BLaER1 treated with 17β-estradiol and CSF1 and Interleukin-3, amounts not matched to agents 10 nM and 100 nM (cell line): ENCODE data around the gene EFHD2.

ENCODE experiments used
- H3K27ac ChIP-seq, 11 experiments: shearing (Covaris generic); formaldehyde crosslinking; 2 replicates each; pipeline ENCODE4 v1.8.1; 2022
- H3K27me3 ChIP-seq, 11 experiments: shearing (Covaris generic); formaldehyde crosslinking; 2 replicates each; pipeline ENCODE4 v1.8.1; 2022
- H3K36me3 ChIP-seq, 11 experiments: shearing (Covaris generic); formaldehyde crosslinking; 2 replicates each; pipeline ENCODE4 v1.8.1; 2022
- H3K4me1 ChIP-seq, 10 experiments: shearing (Covaris generic); formaldehyde crosslinking; 2 replicates each; pipeline ENCODE4 v1.8.1; 2022
- H3K4me2 ChIP-seq, 11 experiments: shearing (Covaris generic); formaldehyde crosslinking; 2 replicates each; pipeline ENCODE4 v1.8.1; 2022
- H3K4me3 ChIP-seq, 10 experiments: shearing (Covaris generic); formaldehyde crosslinking; 2 replicates each; pipeline ENCODE4 v1.8.1; 2022
- H3K9ac ChIP-seq, 11 experiments: shearing (Covaris generic); formaldehyde crosslinking; 2 replicates each; pipeline ENCODE4 v1.8.1; 2022
- H3K9me3 ChIP-seq, 11 experiments: shearing (Covaris generic); formaldehyde crosslinking; replicated peaks in 1 of 11; 2 replicates each; pipeline ENCODE4 v1.8.1; 2022
- H4K20me1 ChIP-seq, 11 experiments: shearing (Covaris generic); formaldehyde crosslinking; 2 replicates each; pipeline ENCODE4 v1.8.1; 2022
- Cebpa-rat ChIP-seq, 11 experiments: shearing (Covaris generic); IDR thresholded peaks; 2 replicates each; pipeline ENCODE4 v1.8.1; 2022

EFHD2 gene

GRCh38 chr1:15394258-15394690 is 15.4 kb upstream of the EFHD2 start:
- H3K4me3 ChIP-seq, result no peak overlapping the region
- TF ChIP-seq Cebpa-rat (IDR thresholded peaks at IDR 0.05), result no peak
- H3K27me3 ChIP-seq, result no peaks in the 10 kb centered on the region
- H4K20me1 ChIP-seq, result no peaks in the 10 kb centered on the region
- no peak overlapping the region for H3K27ac ChIP-seq
- 0 out of 20 replicates have a peak, but pooled peaks cover 0 to 4% (median 0%) of the 10 kb centered on the region in 10 experiments for H3K4me1 ChIP-seq
- H3K9me3 ChIP-seq, result peaks cover 3 to 11% (median 5%) of the 10 kb centered on the region in 11 experiments; a peak in 21 of 22 replicates
- H3K4me2 ChIP-seq, result no peak overlapping the region
- no peaks in the 10 kb centered on the region for H3K36me3 ChIP-seq
- H3K9ac ChIP-seq, result no peak overlapping the region

DNA sequence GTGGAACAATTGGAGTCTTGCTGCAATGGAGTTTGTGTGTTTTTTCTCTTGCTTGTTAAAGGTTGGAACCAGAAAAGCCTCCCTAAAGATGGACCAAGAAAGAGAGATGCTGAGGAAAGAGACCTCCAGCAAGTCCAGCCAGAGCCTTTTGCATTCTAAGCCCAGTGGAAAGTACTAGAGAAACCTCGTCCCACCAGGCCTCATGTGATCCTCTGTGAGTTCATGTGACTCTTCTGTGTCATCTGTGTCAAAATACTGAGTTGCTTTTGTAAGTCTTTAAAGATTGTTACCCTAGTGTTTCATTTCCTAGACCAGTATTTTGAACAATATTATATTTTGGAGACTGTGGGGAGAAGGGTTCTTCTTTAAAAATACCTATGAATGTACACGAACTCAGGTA is 12.5 kb upstream of the EFHD2 start:
- peaks cover 0 to 13% (median 6%) of the 10 kb centered on the region in 10 experiments; a peak in 5 of 20 replicates for H3K4me1 ChIP-seq

GRCh38 chr1:15399710-15400109 is 10.0 kb upstream of the EFHD2 start:
- no peaks in the 10 kb centered on the region for H3K36me3 ChIP-seq
- TF ChIP-seq Cebpa-rat (IDR thresholded peaks at IDR 0.05), result no peak
- H3K4me1 ChIP-seq, result peaks cover 0 to 13% (median 6%) of the 10 kb centered on the region in 10 experiments; a peak in 5 of 20 replicates
- no peak overlapping the region for H3K4me2 ChIP-seq
- no peaks in the 10 kb centered on the region for H4K20me1 ChIP-seq
- H3K9me3 ChIP-seq, result peaks cover 12 to 22% (median 16%) of the 10 kb centered on the region in 11 experiments; a peak in 21 of 22 replicates
- no peak overlapping the region for H3K27ac ChIP-seq
- no peak overlapping the region for H3K9ac ChIP-seq
- H3K27me3 ChIP-seq, result no peaks in the 10 kb centered on the region
- no peak overlapping the region for H3K4me3 ChIP-seq

More for the DNA sequence above, 12.5 kb upstream of the EFHD2 start:
- Histone ChIP-seq H3K4me3 (no peak overlapping the region), H3K27me3 (no peaks in the 10 kb centered on the region), H3K9ac (no peak overlapping the region), H3K4me2 (peak overlapping the region in 1 of 11 experiments; percentile 35; a peak in 1 of 22 replicates), H3K9me3 (peaks cover 12 to 22% (median 16%) of the 10 kb centered on the region in 11 experiments; a peak in 21 of 22 replicates), H4K20me1 (no peaks in the 10 kb centered on the region), H3K36me3 (no peaks in the 10 kb centered on the region), H3K27ac (no peak overlapping the region)
- TF ChIP-seq Cebpa-rat (IDR thresholded peaks at IDR 0.05), result no peak

DNA sequence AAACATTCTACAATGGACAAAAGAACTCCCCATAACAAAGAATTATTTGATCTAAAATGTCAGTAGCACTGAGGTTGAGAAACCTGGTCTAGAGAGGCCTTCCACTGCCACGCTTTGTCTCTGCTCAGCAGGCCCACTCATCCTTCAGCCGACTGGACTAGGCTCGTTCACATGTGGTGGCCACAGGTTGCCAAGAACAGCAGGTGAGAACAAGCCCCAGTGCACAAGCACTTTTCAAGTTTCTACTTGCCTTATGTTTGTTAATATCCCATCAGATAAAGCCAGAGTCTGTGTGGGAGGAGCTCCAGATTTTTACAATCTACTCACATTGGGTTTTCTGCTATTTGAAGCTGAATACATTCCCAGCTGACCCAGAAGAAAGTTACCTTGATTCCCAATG is 9.1 kb upstream of the EFHD2 start:
- no peak overlapping the region for H3K9ac ChIP-seq
- H3K4me3 ChIP-seq, result no peak overlapping the region
- H4K20me1 ChIP-seq, result no peaks in the 10 kb centered on the region
- H3K4me1 ChIP-seq, result peaks cover 0 to 13% (median 6%) of the 10 kb centered on the region in 10 experiments; a peak in 5 of 20 replicates
- H3K36me3 ChIP-seq, result no peaks in the 10 kb centered on the region
- H3K27me3 ChIP-seq, result no peaks in the 10 kb centered on the region
- H3K4me2 ChIP-seq, result 0 out of 22 replicates have a peak overlapping the region, but pooled peaks of 1 of the 11 experiments have one; percentile 22
- no peak for TF ChIP-seq Cebpa-rat (IDR thresholded peaks at IDR 0.05)
- no peak overlapping the region for H3K27ac ChIP-seq
- peaks cover 12 to 22% (median 16%) of the 10 kb centered on the region in 11 experiments; a peak in 21 of 22 replicates for H3K9me3 ChIP-seq

DNA sequence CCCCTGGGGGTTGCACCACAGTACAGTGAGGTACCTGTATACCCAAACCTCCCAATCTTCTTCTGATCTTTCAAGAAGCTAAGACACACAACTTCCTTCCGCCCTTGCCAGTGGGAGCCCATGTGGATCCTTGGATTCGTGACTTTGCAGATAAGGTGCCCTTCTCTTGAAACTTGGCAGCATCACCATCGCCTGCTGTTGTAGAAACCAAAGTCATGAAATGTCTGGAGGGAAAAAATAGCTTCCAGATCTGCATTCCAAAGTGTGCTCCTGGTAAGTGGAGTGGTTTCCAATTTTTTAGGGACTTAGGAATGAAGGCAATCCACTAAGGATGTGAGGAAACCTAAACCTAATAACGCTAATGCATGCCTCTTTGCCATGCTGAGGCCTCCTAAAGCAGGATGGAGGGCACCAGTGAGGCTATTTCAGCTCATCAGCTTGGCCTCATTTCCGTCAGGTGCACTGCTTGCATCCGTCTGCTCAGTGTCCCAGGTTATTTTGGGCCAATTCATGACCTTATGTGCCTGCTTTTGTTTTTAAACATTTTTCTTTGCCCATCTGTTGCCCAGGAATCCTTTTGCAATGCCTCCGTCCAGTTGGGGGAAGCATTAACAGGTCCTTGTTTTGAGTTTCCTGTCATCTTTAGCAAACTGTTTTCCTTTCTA is 8.2 kb upstream of the EFHD2 start:
- Histone ChIP-seq H3K27me3 (no peaks in the 10 kb centered on the region), H3K4me3 (no peak overlapping the region), H3K27ac (no peak overlapping the region), H4K20me1 (no peaks in the 10 kb centered on the region), H3K9me3 (peaks cover 12 to 22% (median 16%) of the 10 kb centered on the region in 11 experiments; a peak in 21 of 22 replicates), H3K36me3 (no peaks in the 10 kb centered on the region), H3K4me2 (peak overlapping the region in 3 of 11 experiments; percentile 1 to 22 (median 6); a peak in 2 of 22 replicates), H3K9ac (no peak overlapping the region), H3K4me1 (peaks cover 0 to 13% (median 6%) of the 10 kb centered on the region in 10 experiments; a peak in 5 of 20 replicates)
- TF ChIP-seq Cebpa-rat (IDR thresholded peaks at IDR 0.05), result no peak

DNA sequence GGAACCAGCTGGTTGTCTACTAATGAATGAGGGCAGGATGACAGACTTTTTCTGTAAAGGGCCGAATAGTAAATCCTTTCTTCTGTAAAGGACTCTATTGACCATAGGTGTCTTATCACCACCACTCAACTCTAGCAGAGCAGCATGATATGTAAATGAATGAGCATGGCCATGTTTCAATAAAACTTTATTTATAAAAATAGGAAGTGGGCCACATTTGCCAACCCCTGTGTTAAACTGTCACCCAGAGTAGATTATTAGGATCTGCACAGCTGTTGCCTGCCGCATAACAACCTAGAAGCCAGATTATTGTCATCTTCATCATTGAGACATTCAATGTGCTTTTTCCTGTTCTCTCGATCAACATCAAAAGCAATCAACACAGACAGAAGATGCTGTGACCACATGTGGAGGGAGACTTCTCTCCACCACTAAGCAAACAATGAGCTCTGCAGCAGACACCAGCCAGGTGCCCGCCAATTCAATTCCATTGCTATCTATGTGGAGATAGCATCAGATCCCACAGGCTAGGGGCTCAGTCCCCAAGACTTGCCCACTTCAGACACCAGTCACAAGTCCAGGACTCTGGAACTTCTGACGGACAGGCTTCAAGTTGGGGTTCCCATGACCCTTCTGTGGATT is 6.8 kb upstream of the EFHD2 start:
- H3K9ac ChIP-seq, result no peak overlapping the region
- TF ChIP-seq Cebpa-rat (IDR thresholded peaks at IDR 0.05), result no peak
- H3K27ac ChIP-seq, result no peak overlapping the region
- H4K20me1 ChIP-seq, result no peaks in the 10 kb centered on the region; a peak in 1 of 22 replicates
- no peaks in the 10 kb centered on the region for H3K36me3 ChIP-seq
- peaks cover 12 to 22% (median 16%) of the 10 kb centered on the region in 11 experiments; a peak in 21 of 22 replicates for H3K9me3 ChIP-seq
- peaks cover 0 to 10% (median 0%) of the 10 kb centered on the region in 11 experiments; a peak in 4 of 22 replicates for H3K27me3 ChIP-seq
- H3K4me3 ChIP-seq, result no peak overlapping the region
- peaks cover 0 to 11% (median 6%) of the 10 kb centered on the region in 10 experiments; a peak in 5 of 20 replicates for H3K4me1 ChIP-seq
- no peak overlapping the region for H3K4me2 ChIP-seq

DNA sequence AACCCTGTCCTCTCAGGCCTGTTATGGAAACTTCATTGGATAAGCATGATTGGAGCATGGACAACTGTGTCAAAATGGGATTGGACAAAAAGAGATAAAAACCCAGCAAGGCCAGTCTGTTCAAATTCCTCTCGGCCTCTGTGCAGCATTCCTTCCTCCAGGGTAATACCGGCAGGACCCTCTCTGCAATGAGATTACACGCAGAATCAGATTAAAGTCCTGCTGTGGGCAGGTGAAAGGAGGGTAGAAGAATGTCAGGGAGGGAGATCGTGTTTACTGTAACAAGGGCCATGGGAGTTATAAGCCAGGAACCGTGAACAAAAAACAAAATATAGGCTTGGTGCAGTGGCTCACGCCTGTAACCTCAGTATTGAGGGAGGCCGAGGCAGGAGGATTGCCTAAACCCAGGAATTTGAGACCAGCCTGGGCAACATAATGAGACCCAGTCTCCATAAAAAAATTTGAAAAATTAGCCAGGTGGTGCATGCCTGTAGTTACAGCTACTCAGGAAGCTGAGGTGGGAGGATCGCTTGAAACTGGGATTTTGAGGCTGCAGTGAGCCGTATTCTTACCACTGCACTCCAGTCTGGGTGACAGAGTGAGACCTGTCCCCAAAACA is 5.6 kb upstream of the EFHD2 start:
- peaks cover 0 to 16% (median 6%) of the 10 kb centered on the region in 11 experiments; a peak in 8 of 22 replicates for H3K27me3 ChIP-seq
- no peak for TF ChIP-seq Cebpa-rat (IDR thresholded peaks at IDR 0.05)
- no peaks in the 10 kb centered on the region for H3K36me3 ChIP-seq
- H3K9ac ChIP-seq, result no peak overlapping the region
- H3K4me1 ChIP-seq, result peaks cover 0 to 17% (median 11%) of the 10 kb centered on the region in 10 experiments; a peak in 17 of 20 replicates
- H3K4me2 ChIP-seq, result no peak overlapping the region
- no peak overlapping the region for H3K27ac ChIP-seq
- H3K4me3 ChIP-seq, result no peak overlapping the region
- peaks cover 10 to 15% (median 12%) of the 10 kb centered on the region in 11 experiments; a peak in 21 of 22 replicates for H3K9me3 ChIP-seq
- no peaks in the 10 kb centered on the region; a peak in 1 of 22 replicates for H4K20me1 ChIP-seq

DNA sequence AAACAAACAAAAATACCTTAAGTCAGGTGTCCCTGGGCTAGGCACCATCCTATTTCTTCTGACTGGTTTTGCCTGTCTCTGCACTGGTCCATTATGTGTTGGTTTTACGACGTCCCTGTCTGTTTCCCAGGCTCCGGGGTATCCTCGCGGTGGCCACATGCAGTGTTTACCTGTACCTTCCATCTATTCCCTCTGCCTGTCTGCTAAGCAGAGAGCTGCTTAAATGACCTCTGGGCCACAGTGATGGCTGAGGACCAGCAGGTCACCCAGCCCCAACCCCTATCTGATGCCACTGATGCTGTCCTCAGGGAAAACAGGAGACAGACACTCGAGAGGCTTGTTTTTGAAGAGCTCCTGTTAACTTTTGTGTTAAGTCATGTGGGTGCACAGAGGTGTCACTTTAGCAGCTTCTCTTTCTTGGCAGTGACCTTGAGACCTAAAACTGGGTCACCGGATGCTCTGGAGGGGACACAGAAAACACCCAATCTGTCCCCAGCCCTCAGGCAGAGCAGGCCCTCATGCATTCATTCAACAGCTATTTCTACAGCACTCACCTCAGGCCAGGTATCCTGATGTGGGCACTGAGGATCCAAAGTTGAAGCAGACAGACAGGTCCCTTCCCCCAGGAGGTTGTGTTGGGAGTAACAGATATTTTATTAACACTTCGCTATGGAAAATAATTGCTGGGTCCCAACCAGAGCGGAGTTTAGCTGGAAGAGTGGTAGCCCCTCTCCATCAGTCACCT is 4.4 kb upstream of the EFHD2 start:
- H3K9me3 ChIP-seq, result peaks cover 0 to 3% (median under 1%) of the 10 kb centered on the region in 11 experiments; a peak in 9 of 22 replicates
- peaks cover 0 to 3% (median 0%) of the 10 kb centered on the region in 11 experiments; a peak in 2 of 22 replicates for H4K20me1 ChIP-seq
- H3K36me3 ChIP-seq, result no peaks in the 10 kb centered on the region
- H3K27ac ChIP-seq, result no peak overlapping the region
- no peak overlapping the region for H3K4me3 ChIP-seq
- no peak for TF ChIP-seq Cebpa-rat (IDR thresholded peaks at IDR 0.05)
- no peak overlapping the region for H3K9ac ChIP-seq
- peaks cover 0 to 17% (median 8%) of the 10 kb centered on the region in 11 experiments; a peak in 8 of 22 replicates for H3K27me3 ChIP-seq
- H3K4me2 ChIP-seq, result no peak overlapping the region
- H3K4me1 ChIP-seq, result peaks cover 0 to 20% (median 12%) of the 10 kb centered on the region in 10 experiments; a peak in 17 of 20 replicates
